Activated T-cell treated with anti-CD3 and anti-CD28 coated beads, Interleukin-2, amount 50 U/mL, for 48 hours (primary cell): ENCODE results near the gene KANSL1.
A peak's percentile ranks its signal among the peaks of the same experiment; 100 is the strongest.

Source experiments
- DNase-seq, 2 experiments: peaks; one replicate each; pipeline ENCODE4 v3.0.0-alpha.2; 2020

KANSL1 gene

DNA sequence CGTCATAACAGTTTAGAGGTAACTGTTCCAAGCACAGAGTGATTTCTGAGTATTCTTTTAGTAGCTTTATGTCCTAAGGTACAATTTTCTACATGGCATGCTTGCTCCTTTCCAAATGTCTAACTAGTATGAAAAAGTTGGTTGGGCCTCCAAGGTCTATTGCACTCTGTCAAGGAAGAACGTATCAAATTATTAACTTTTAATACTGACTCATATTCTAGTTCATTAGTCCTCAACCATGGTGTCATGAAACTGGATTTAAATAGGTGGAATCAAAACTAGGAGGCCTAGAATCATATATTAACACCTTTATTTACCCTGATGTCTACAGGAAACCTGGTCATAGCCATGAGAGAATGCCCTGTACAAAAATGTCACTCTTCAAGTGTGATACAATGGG is 132.8 kb downstream of the KANSL1 start:
- no peak for DNase-seq

DNA sequence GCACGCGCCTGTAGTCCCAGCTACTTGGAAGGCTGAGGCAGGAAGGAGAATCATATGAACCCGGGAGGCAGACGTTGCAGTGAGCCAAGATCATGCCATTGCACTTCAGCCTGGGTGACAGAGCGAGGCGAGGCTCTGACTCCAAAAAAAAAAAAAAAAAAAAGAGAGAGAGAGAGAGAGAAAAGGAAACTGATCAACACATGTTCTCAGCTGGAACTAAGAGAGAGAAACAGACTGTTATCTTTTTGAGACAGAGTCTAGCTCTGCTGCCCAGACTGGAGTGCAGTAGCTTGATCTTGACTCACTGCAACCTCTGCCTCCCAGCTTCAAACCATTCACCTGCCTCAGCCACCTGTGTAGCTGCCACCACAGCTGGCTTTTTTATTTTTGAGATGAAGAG is 133.7 kb downstream of the KANSL1 start:
- DNase-seq: no peak

DNA sequence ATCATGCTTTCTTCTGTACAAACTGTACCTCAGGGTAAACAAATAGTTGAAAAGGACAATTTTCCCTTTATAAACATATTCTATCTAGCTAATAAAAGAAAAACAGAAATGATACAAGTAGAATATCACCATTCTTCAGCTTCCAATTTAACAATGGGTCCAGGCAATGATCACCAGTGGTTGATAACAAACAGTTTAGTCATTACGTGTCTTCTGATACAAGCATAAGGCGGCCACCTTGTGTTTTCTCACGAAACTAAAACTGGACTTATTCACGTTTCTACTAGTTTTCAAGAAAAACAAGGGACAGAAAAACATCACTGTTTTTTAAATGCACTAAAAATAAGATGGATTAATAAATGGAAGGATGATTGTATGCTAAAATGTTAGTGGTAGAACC is 135.9 kb downstream of the KANSL1 start:
- DNase-seq: no peak

DNA sequence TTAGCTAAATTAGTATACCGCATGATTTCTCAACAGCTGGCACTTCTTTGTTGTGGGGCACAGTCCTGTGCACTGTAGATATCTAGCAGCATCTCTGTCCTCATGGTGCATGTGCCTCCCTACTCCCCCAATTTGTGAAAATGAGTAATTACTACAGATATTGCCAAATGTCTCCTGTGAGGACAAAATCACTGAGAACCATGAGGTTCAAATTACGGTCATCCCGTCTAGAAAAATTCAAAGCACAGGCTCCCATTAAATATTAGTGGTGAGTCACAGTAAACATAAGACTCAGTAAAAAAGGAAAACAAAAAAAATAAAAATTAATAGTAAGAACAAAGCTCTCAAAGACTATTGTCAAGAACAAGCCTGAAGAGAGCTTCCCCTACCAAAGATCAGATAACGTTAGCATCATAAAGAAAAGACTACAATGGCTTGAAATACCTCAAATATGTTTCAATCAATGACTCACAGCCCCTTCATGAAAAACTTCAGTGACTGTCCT is 136.4 kb downstream of the KANSL1 start:
- DNase-seq: no peak

DNA sequence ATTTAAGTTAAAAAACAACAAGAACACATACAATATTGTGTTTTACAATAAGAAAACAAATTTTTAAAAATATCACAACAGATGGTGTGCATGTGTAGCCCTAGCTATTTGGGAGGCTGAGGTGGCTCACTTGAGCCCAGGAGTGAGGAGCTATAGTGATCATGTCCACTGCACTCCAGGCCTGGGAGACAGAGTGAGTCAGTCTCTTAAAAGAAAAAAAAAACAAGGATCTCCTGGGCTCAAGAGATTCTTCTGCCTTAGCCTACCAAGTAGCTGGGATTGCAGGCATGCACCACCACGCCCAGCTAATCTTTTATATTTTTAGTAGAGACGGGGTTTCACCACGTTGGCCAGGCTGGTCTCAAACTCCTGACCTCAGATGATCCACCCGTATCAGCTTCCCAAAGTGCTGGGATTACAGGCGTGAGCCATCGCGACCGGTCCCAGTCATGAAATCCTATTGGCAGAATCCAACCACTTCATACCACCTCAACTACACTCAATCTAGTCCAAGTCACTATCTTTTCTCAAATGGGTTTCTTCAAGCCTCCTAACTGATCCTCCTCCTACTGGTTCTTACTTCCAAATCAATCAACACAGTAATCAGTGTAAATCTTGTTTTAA is 139.2 kb downstream of the KANSL1 start:
- no peak for DNase-seq

DNA sequence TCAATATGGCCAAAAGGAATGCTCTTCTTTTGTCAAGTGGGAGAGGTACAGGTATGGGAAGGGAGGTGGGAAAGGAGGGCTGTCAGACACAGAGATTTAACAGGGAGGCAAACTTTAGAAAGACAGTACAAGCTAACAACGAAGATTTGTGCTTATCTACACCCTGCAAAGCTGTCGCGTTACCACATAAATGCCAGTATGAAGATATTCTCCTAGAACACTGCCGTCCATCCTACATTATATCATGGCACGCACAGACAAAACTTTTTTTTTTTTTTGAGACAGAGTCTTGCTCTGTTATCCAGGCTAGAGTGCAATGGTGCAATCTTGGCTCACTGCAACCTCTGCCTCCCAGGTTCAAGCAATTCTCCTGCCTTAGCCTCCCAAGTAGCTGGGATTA is 143.6 kb downstream of the KANSL1 start:
- no peak for DNase-seq

DNA sequence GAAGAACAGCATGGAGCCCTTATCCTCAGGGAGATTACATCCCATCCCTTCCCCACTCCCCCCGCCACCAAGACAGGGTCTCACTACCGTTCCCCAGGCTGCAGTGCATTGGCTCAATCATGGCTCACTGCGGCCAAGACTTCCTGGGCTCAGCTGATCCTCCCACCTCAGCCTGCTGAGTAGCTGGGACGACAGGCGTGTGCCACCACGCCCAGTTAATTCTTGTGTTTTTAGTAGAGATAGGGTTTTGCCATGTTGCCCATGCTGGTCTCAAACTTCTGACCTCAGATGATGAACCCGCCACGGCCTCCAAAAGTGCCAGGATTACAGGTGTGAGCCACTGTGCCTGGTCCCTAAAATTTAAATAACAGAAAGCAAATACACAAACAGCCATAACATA is 145.4 kb downstream of the KANSL1 start:
- no peak for DNase-seq

DNA sequence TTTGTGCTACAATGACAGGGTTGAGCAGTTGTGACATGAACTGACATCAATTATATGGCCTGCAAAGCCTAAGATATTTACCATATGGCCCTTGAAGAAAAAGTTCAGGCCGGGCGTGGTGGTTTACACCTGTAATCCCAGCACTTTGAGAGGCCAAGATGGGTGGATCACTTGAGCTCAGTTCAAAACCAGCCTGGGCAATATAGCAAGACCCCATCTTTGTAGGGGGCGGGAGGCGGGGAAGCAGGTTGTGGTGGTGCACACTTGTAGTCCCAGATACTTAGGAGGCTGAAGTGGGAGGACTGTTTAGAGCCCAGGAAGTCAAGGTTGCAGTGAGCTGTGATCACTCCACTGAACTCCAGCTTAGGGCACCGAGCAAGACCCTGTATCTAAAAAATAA is 145.8 kb downstream of the KANSL1 start:
- DNase-seq: no peak

DNA sequence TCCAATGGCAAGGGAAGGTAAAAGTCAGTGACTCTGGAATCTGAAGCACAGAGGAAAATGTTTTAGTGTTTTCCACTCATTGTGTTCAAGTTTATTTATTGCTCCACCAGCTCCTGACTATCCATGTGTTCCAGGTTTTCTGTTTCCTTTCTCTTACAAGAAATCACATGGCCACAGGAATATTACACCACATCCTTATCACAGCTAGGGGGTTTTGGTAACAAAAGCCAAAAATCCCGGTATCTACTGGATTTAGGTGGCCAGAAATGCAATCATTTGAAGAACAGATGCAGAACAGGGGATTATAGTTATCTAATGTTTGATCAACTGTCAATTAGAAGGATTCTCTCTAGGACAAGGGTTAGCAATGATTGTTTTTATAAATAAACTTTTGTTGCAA is 146.3 kb downstream of the KANSL1 start:
- DNase-seq: no peak

DNA sequence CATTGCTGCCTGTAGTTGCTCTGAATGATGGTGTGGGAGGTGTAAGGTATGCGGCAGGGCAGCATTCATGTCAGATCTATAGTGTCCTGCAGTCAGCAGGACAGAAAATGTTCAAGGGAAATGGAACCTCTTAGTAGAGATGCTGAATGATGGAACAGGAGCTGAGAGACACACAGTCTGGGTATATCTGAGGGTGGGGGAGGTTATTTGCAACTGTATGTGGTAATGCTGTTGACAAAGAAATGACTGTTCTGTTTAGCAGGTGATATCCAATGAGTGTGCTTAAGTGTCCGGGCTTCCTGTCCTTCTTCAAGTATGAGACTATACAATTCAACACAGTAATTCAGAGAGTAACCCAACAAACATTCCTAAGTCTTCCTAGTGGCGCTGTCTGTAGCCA is 147.6 kb downstream of the KANSL1 start:
- DNase-seq: no peak

DNA sequence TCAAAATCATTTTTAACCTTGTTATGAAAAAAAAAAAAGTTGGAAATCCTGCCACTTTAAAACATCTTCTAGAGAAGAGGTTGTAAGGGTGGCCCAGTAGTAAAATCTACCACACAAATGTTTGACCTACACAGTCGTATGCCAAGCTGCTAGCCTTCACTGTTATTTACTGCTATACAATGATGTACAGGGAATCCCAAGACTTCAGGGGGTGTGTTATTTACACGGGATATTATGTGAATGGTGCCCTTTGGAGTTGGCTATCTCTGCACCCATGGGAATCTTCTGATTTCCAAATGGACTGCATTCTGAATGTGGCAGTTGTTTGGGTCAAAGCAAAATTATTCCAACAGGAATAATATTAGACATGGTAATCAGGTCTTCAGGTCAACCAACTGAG is 148.2 kb downstream of the KANSL1 start:
- no peak for DNase-seq

DNA sequence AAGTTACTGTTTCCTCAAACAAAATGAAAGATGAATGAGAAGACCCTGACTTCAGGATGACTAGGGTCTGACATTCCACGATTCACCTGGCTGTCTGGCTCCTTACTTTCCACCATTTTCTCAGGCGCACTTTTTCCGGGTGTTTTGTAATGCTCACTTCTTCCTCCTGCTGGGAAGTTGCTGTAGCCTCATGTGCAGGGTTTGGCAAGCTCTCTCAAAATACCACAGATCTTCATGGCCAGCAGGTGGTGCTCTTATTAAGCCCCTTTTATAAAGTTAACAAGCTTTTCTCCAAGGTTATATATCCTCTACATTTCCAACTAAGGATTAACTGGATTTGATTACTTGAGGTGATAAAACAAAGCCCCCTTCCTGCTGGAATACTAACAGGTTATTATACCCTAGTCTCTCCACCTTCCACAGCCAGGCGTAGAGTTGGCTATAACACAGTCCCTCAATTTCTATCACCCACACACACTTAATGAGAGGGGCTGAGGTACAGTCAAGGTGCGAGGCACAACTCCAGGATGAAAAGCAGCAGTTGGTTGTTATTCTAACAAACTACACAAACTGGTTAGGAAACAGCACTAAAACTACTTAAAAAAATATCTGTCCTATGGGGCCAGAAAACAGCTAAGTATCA is 148.8 kb downstream of the KANSL1 start:
- peak; percentile 49 to 53 for DNase-seq

DNA sequence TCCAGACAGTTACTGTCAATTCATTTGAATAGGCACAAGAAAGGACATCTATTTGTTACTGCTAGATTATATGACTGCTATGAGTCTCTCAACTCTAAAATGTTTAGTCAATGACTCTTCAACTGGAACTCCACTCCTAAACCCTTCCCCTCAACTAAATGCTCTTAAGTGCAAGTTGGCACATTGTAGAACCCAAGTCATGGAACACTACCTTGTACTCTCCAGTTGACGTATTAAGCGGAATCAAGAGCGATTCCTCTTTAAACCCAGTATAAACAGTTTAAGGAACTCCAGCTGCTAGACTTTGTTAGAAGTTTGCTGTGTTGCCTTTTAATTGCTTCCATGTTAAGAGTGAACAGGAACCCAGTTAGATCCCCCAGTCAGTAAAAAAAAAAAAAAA is 149.6 kb downstream of the KANSL1 start:
- DNase-seq: no peak

DNA sequence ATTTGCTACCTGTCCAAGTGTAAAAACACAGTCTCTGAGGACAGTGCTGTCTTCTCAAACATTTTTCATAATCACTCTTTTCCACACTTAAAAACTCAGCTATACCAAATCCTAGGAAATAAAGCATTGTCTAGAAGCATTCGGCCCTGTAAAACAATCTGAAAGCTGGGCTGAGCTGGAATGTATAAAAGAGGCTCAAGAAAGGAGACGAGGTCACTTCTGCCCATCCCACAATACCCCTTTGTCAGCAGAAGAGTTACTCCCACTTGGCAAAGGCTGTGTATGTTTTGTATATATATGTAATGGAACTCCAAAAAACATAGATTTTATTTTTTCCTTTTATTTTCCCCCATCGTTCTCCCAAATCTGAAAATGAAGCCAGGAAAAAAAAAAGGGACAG is 150.3 kb downstream of the KANSL1 start:
- no peak for DNase-seq

DNA sequence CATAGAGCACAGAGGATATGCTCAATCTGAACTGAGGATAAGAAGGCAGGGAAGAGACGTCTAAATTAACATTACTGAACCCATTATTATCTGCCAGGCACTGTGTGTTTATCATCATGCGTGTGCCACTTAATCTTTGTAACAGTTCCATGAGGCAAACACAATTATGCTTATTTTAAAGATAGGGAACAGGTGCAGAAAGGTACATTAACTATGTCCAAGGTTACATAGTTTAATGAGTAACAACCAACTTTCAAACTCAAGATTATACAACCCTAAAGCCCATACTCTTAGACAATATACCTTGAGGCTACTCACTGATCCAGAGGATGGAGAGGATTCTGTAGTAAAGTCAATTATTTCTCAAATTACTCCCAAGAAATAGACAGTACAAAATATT is 151.0 kb downstream of the KANSL1 start:
- no peak for DNase-seq

DNA sequence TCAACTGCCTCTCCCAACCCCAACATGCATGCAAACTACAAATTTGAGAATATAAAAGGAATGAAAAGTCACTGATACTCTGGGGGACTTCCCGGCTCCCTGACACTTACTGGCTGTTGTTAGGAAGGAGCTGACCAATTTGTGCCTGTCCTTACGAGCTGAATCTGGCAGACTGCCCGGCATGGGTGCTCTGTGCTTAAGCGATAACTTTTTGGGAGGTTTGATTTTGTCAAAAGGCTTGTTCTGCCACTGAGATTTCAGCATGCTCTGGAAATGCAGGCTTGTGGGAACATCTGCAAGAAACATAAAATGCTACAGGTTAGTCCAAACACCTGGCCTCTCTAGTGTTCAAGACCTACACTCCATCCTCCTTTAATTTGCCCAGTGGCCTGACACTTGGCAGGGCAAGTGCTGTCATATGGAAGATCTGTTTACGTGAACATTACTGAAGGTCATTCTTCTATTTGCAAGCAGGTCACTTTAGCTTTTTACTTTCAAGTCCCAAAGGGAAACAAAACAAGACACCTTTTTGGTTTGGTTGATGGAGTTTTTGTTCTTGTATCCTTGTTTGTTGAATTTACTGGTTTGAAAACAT is 153.5 kb downstream of the KANSL1 start:
- DNase-seq: no peak

DNA sequence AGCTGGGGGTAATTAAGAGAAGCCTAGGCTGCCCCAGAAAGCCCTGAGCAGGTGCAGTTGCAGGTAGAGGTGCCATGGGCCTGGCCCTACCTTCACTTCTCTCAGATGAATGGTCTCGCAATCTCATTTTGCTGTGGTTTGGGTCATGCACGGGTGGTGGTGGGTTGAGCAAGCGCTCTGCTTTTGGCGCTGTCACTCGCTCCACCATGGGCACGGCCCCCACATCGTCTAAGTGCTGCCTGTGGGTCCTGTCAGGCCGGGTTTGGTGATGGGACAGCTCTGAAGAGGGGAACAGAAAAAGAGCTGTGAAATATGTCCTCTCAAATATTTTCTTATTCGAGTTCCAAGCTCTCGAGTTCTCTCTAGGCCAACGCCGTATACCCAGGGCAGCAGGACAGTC is 154.3 kb downstream of the KANSL1 start:
- DNase-seq: no peak

DNA sequence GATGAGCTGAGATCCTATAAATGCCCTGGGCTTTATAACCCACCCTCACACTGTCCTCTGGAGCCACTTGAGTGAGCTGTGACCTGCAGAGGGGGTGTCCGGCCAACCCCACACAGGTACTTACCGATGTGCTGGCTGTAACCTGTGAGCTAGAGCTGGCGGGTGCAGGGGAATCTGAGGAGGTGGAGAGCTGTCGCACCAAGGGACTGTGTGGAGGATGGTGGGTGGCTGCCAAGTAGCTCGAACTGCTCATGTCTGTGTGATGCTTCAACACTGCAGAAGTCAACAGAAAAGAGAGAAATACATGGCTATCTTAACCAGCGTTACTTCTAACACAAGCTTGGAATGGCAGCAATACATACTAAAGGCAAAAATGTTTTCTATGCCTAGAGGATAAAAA is 154.8 kb downstream of the KANSL1 start:
- no peak for DNase-seq

DNA sequence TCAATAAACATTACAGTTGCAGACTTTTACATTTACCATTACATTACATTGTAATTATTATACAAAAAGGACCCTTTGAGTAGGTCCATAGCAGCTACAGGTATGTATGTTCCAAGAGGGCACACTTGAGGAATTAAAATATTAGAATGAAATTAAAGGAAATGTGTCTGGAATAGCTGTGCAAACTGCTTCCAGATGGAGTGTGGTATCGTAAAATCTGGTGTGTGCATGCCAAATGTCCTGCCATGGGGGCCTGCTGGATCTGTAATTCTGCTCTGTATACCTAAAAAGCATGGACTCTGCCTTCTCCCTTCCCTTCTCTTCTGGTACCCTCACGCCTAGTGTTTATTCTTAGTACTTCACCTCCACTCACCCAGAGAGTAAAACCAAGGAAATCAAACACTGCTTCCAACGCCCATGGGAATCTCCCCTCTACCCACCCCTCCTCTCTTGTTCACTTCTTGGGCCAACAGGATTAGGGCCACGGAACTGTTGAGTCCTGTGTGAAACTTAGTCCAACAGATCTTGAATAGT is 155.4 kb downstream of the KANSL1 start:
- DNase-seq: no peak

DNA sequence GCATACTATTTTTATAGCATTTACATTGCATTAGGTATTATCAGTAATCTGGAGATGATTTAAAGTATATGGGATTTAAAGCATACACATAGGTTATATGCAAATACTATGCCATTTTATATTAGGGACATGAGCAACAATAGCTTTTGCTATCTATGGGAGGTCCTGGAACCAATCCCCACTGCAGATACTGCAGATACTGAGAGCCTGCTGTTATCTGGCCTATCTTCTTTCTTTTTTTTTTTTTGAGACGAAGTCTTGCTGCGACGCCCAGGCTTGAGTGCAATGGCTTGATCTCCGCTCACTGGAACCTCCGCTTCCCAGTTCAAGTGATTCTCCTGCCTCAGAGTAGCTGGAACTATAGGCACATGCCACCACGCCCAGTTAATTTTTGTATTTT is 156.7 kb downstream of the KANSL1 start:
- DNase-seq: no peak

DNA sequence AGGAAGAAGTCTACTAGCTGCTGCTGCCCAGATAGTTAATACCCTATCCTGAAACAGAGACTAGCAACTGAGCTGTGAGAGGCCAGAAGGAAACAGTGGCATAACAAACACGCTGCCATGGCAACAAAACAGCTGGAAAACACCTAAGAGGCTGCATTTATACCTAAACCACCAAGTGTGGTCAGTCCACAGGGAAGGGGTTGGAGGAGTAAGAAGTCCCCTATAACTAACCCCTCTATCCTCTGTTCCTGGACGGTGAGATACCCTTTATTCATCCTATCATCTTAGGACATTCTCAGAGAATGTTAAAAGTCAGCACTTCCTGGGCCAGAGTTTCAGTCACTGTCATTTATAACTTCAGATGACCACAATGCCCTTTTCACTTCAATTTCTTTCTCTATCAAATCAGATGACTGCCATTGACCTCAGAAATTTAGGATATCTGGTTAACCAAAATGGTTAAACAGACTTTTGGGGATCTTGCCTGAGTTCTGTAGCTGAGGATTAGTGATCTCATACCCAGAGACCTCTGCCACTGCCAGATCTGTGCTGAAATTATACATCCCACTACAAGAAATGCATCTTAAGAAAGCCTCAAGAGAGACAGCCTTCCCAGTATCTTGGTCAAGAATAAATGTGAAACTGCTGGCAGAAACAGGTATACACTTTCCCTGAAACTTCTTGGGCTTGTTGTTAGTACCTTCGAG is 158.0 kb downstream of the KANSL1 start:
- DNase-seq: peak in 1 of 2 experiments; percentile 23

DNA sequence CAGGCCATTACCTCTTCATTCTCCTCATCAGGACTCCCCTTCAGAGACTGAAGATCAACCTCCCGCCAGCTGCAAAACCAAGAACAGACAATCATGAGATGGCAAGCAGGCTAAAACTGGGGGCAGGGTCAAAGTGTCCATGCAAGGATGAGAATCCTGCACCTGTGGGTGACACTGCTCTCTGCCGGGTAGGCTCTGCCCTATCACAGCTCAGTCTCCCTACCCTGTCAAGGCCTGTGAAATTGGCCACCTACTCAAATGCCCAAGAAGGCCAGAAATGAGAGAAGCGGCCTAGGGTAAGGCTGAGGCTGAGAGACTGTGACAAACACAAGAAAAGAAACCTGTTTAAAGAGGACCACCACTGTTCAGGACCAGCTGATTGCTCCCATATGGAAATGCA is 159.8 kb downstream of the KANSL1 start:
- DNase-seq: no peak

DNA sequence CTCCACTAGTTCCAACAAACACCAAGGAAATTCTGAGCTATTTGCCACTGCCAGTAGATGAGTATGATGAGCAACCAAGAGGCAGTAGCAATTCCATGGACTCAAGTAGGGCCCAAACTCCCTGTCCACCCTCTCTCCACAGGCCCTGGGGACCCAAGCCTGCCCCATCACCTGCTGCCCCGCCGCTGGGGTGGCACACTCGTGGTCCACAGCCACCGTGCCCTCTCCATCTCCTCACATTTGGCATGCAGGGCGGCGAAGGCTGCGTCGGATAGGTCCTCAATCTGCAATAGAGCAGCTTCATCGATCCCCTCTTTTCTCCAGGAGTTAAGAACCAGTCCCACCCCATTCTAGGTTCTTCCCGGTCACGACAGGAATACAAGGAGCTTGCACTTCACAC is 160.3 kb downstream of the KANSL1 start:
- peak in 1 of 2 experiments; percentile 10 for DNase-seq

DNA sequence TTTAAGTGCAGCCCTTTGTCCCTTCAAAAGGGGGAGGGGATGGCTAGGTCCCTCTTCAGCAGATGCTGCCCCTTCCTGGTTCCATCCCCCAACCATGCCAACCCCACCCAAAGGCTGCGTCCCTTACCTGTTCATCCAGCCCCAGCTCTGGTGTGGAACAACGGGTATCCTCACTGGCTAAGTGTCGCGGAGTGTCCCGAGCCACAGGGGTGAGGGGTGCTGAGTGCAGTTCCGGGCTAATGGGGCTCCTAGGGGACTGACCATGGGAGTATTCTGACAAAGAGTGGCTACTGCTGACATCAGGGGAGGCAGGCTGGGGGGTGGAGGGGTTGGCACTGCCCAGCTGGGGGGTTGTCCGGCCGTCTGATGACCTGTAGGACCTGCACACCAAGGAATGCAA is 161.3 kb downstream of the KANSL1 start:
- DNase-seq: peak in 1 of 2 experiments; percentile 9
